Keratinocyte (primary cell): ENCODE measurements around the gene ALKBH2. TPM values are rescaled to one million over a fixed set of nuclear protein-coding genes. Genes with fewer than 3 reads are reported as not detected.

Experiments used
- DNase-seq: peaks from one replicate; pipeline ENCODE4 v3.0.0-alpha.2; 2011; ENCODE audit warnings: low read depth, missing footprints, low spot score
- FAIRE-seq: peaks from 2 replicates; lab custom pipeline; 2011; peaks lifted over from hg19 to GRCh38; lab: Jason Lieb, UNC
- H2AFZ ChIP-seq: 2 replicates; pipeline ENCODE4 v1.6.0; 2012; ENCODE audit warnings: low read length, control low read depth, inconsistent platforms; ENCODE audit not compliant: control insufficient read depth
- H3K27ac ChIP-seq: 2 replicates; pipeline ENCODE4 v1.5.1; 2011; ENCODE audit warnings: low read length; ENCODE audit not compliant: control insufficient read depth, insufficient read depth
- H3K27me3 ChIP-seq: 3 replicates; pipeline ENCODE4 v1.6.0; 2011; ENCODE audit warnings: low read length; ENCODE audit not compliant: control insufficient read depth, insufficient read depth; ENCODE audit errors: extremely low read depth
- H3K36me3 ChIP-seq, 2 experiments: 2 replicates in 1 of 2; 3 replicates in 1 of 2; pipeline ENCODE4 v1.5.1; 2011; ENCODE audit warnings: low read length in 2 of 2, mild to moderate bottlenecking in 1 of 2; ENCODE audit not compliant: control insufficient read depth in 2 of 2, insufficient read depth in 2 of 2; ENCODE audit errors: extremely low read depth in 1 of 2
- H3K4me1 ChIP-seq: 3 replicates; pipeline ENCODE4 v1.5.1; 2011; ENCODE audit warnings: low read length; ENCODE audit not compliant: control insufficient read depth, insufficient read depth; ENCODE audit errors: extremely low read depth
- H3K4me2 ChIP-seq: 3 replicates; pipeline ENCODE4 v1.6.0; 2011; ENCODE audit warnings: low read depth, low read length; ENCODE audit not compliant: control insufficient read depth, insufficient read depth; ENCODE audit errors: extremely low read depth
- H3K4me3 ChIP-seq, 3 experiments: fragments of 200-600 bp in 1 of 3; sonication (generic) in 1 of 3; 2 replicates in 2 of 3; 3 replicates in 1 of 3; pipeline ENCODE4 v1.5.1; 2011 to 2016; ENCODE audit warnings: low read length in 3 of 3, mild to moderate bottlenecking in 3 of 3, control low read depth in 2 of 3, inconsistent platforms in 1 of 3, low read depth in 1 of 3, mixed read lengths in 1 of 3, mixed run types in 1 of 3, moderate library complexity in 1 of 3; ENCODE audit not compliant: control insufficient read depth in 2 of 3, insufficient read depth in 2 of 3; ENCODE audit errors: extremely low read depth in 1 of 3
- H3K79me2 ChIP-seq: 2 replicates; pipeline ENCODE4 v1.6.0; 2012; ENCODE audit warnings: low read length; ENCODE audit not compliant: control insufficient read depth, insufficient read depth
- H3K9ac ChIP-seq: 3 replicates; pipeline ENCODE4 v1.6.0; 2011; ENCODE audit warnings: low read length; ENCODE audit not compliant: control insufficient read depth, insufficient read depth; ENCODE audit errors: extremely low read depth
- H3K9me1 ChIP-seq: 3 replicates; pipeline ENCODE4 v1.6.0; 2011; ENCODE audit warnings: low read length; ENCODE audit not compliant: control insufficient read depth, insufficient read depth; ENCODE audit errors: extremely low read depth
- H3K9me3 ChIP-seq: 2 replicates; pipeline ENCODE4 v1.5.1; 2012; ENCODE audit warnings: low read depth, low read length; ENCODE audit not compliant: control insufficient read depth
- H4K20me1 ChIP-seq: 3 replicates; pipeline ENCODE4 v1.6.0; 2011; ENCODE audit warnings: low read length; ENCODE audit not compliant: control insufficient read depth, insufficient read depth; ENCODE audit errors: extremely low read depth
- CTCF ChIP-seq, 3 experiments: IDR thresholded peaks in 1 of 3; conservative IDR thresholded peaks in 1 of 3; optimal IDR thresholded peaks in 1 of 3; 2 replicates in 2 of 3; 3 replicates in 1 of 3; pipeline versions ENCODE3 to v1.5.1; 2011; ENCODE audit warnings: low read length in 3 of 3, mild to moderate bottlenecking in 3 of 3, moderate library complexity in 2 of 3, control low read depth in 1 of 3, inconsistent platforms in 1 of 3; ENCODE audit not compliant: insufficient read depth in 2 of 3; ENCODE audit errors: extremely low read depth in 1 of 3
- EZH2 ChIP-seq: IDR thresholded peaks from one replicate; pipeline ENCODE4 v1.6.1; 2012; ENCODE audit warnings: inconsistent platforms, mild to moderate bottlenecking, low read length, moderate library complexity
- dilution Hi-C: fragments of 300-500 bp; cut with MboI; formaldehyde crosslinking; loops from one replicate; pipeline ENCODE4 v1.7.0; 2020; ENCODE audit warnings: low sequenced_read_pairs; ENCODE audit not compliant: extremely low pct_ligation_motif_present
- polyA plus RNA-seq, 5 experiments: library from polyadenylated mRNA; depleted of rRNA in 3 of 5; stranded (reverse) in 3 of 5; stranded (forward) in 1 of 5; unstranded in 1 of 5; fragments of >200 nt; gene quantifications; 1 replicate in 1 of 5; 2 replicates in 3 of 5; 3 replicates in 1 of 5; pipeline versions ENCODE4 v1.2.1 to v1.2.3, GENCODE V29; 2011 to 2012; ENCODE audit warnings: missing spikeins in 2 of 5, low read depth in 1 of 5, low replicate concordance in 1 of 5

Gene ALKBH2
- polyA plus RNA-seq, 1 donor (not counting 4 experiments of a cell fraction or from before 2014, with no cell fraction given), result 25.2 TPM

DNA sequence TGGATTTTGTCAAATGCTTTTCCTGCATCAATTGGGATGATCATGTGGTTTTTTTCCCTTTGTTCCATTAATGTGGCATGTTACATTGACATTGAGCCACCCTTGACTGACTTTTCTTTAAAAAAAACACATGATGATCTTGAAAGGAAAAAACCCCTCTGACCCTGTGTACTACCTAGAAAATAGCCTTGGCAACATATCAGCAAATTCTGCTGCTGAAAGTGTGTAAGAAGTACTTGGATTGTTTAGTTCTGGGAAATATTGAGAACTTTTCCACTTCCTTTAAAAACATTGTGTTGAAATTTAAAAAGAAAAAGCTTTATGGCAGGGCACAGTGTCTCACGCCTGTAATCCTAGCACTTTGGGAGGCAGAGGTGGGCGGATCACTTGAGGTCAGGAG lies 43.8 kb upstream of the ALKBH2 start:
- Histone ChIP-seq H3K9me1 (no peaks in the 10 kb centered on the region), H3K36me3 (no peaks in the 10 kb centered on the region), H2AFZ (no peak overlapping the region), H3K79me2 (no peaks in the 10 kb centered on the region), H3K27me3 (peaks cover 6% of the 10 kb centered on the region), H3K9ac (no peak overlapping the region), H3K4me3 (no peak overlapping the region), H3K4me2 (no peak overlapping the region), H4K20me1 (no peaks in the 10 kb centered on the region), H3K4me1 (no peaks in the 10 kb centered on the region), H3K27ac (no peak overlapping the region), H3K9me3 (no peaks in the 10 kb centered on the region)
- no peak for FAIRE-seq
- DNase-seq, result no peak
- no peak for TF ChIP-seq EZH2
- TF ChIP-seq CTCF (optimal IDR thresholded peaks at IDR 0.05 in 1 of 3, IDR thresholded peaks at IDR 0.05 in 1 of 3, conservative IDR thresholded peaks at IDR 0.05 in 1 of 3; ENCODE audit: extremely low read depth in 1 of 3, insufficient read depth in 2 of 3, low read length in 3 of 3), result no peak
- dilution Hi-C loops, result no loop called here

GRCh38 chr12:109134186-109134917 lies 41.1 kb upstream of the ALKBH2 start:
- H3K79me2 ChIP-seq, result no peaks in the 10 kb centered on the region
- TF ChIP-seq EZH2, result no peak
- TF ChIP-seq CTCF (optimal IDR thresholded peaks at IDR 0.05 in 1 of 3, IDR thresholded peaks at IDR 0.05 in 1 of 3, conservative IDR thresholded peaks at IDR 0.05 in 1 of 3; ENCODE audit: extremely low read depth in 1 of 3, insufficient read depth in 2 of 3, low read length in 3 of 3), result peak; percentile 46 to 64 (median 59)
- peaks cover 6% of the 10 kb centered on the region for H3K27me3 ChIP-seq
- no peaks in the 10 kb centered on the region for H3K4me1 ChIP-seq
- H2AFZ ChIP-seq, result no peak overlapping the region
- no peaks in the 10 kb centered on the region for H3K9me3 ChIP-seq
- H3K4me2 ChIP-seq, result no peak overlapping the region
- DNase-seq (no peak), FAIRE-seq (no peak)
- H3K9me1 ChIP-seq, result no peaks in the 10 kb centered on the region
- no peak overlapping the region for H3K9ac ChIP-seq
- H3K4me3 ChIP-seq, result no peak overlapping the region
- H4K20me1 ChIP-seq, result no peaks in the 10 kb centered on the region
- no peak overlapping the region for H3K27ac ChIP-seq
- H3K36me3 ChIP-seq, result no peaks in the 10 kb centered on the region
- dilution Hi-C loops, result no loop called here
